ENCODE measurements around the gene LAYN. TPM values are rescaled to one million over a fixed set of nuclear protein-coding genes. Genes with fewer than 3 reads are reported as not detected.

LAYN gene
- total RNA-seq, 1 donor from 2014 or later = 10.6 TPM

GRCh38 chr11:111542606-111543275 lies 2.2 kb downstream of the LAYN start:
- DNase-seq (ENCODE audit: low spot score) = no peak
- no peak overlapping the region for H3K27ac Mint-ChIP-seq (ENCODE audit: unreplicated experiment)
- H3K9me3 Mint-ChIP-seq (ENCODE audit: low read depth) = peaks cover 4% of the 10 kb centered on the region
- H3K27me3 Mint-ChIP-seq (ENCODE audit: low read depth) = no peaks in the 10 kb centered on the region
- peaks cover 14% of the 10 kb centered on the region for H3K36me3 Mint-ChIP-seq (ENCODE audit: low read depth)
- TF ChIP-seq CTCF (IDR thresholded peaks at IDR 0.05) = no peak
- H3K4me1 Mint-ChIP-seq (ENCODE audit: low read depth) = peaks cover 13% of the 10 kb centered on the region
- no peak overlapping the region for H3K4me3 Mint-ChIP-seq (ENCODE audit: unreplicated experiment)

- H3K9me3 Mint-ChIP-seq (ENCODE audit: low read depth) = no peaks in the 10 kb centered on the region
- H3K36me3 Mint-ChIP-seq (ENCODE audit: low read depth) = peaks cover 22% of the 10 kb centered on the region
- TF ChIP-seq CTCF (IDR thresholded peaks at IDR 0.05) = no peak
- H3K4me1 Mint-ChIP-seq (ENCODE audit: low read depth) = no peaks in the 10 kb centered on the region
- H3K27ac Mint-ChIP-seq (ENCODE audit: unreplicated experiment) = no peak overlapping the region
- DNase-seq (ENCODE audit: low spot score) = no peak
- H3K27me3 Mint-ChIP-seq (ENCODE audit: low read depth) = no peaks in the 10 kb centered on the region
- no peak overlapping the region for H3K4me3 Mint-ChIP-seq (ENCODE audit: unreplicated experiment)
Measured at GRCh38 chr11:111548525-111548924, 8.0 kb downstream of the LAYN start.

- Mint-ChIP-seq H3K27me3 (ENCODE audit: low read depth) (no peaks in the 10 kb centered on the region), H3K27ac (ENCODE audit: unreplicated experiment) (no peak overlapping the region), H3K36me3 (ENCODE audit: low read depth) (peaks cover 22% of the 10 kb centered on the region), H3K4me3 (ENCODE audit: unreplicated experiment) (no peak overlapping the region), H3K4me1 (ENCODE audit: low read depth) (no peaks in the 10 kb centered on the region), H3K9me3 (ENCODE audit: low read depth) (no peaks in the 10 kb centered on the region)
- no peak for DNase-seq (ENCODE audit: low spot score)
- TF ChIP-seq CTCF (IDR thresholded peaks at IDR 0.05) = no peak
Measured at GRCh38 chr11:111549196-111549868, 8.8 kb downstream of the LAYN start.

GRCh38 chr11:111549869-111550203 lies 9.3 kb downstream of the LAYN start:
- no peak for TF ChIP-seq CTCF (IDR thresholded peaks at IDR 0.05)
- Mint-ChIP-seq H3K9me3 (ENCODE audit: low read depth) (no peaks in the 10 kb centered on the region), H3K4me3 (ENCODE audit: unreplicated experiment) (no peak overlapping the region), H3K36me3 (ENCODE audit: low read depth) (peaks cover 22% of the 10 kb centered on the region), H3K4me1 (ENCODE audit: low read depth) (peaks cover 2% of the 10 kb centered on the region), H3K27ac (ENCODE audit: unreplicated experiment) (no peak overlapping the region), H3K27me3 (ENCODE audit: low read depth) (no peaks in the 10 kb centered on the region)
- DNase-seq (ENCODE audit: low spot score) = no peak

GRCh38 chr11:111550258-111550657 lies 9.7 kb downstream of the LAYN start:
- TF ChIP-seq CTCF (IDR thresholded peaks at IDR 0.05) = no peak
- H3K27me3 Mint-ChIP-seq (ENCODE audit: low read depth) = no peaks in the 10 kb centered on the region
- H3K27ac Mint-ChIP-seq (ENCODE audit: unreplicated experiment) = no peak overlapping the region
- no peaks in the 10 kb centered on the region for H3K9me3 Mint-ChIP-seq (ENCODE audit: low read depth)
- no peak overlapping the region for H3K4me3 Mint-ChIP-seq (ENCODE audit: unreplicated experiment)
- no peak for DNase-seq (ENCODE audit: low spot score)
- peaks cover 6% of the 10 kb centered on the region for H3K4me1 Mint-ChIP-seq (ENCODE audit: low read depth)
- H3K36me3 Mint-ChIP-seq (ENCODE audit: low read depth) = peaks cover 19% of the 10 kb centered on the region

Measured in chondrocyte (in vitro differentiated cells).